Epithelial cell of proximal tubule (primary cell): ENCODE results near the gene SLC27A6. TPM values are rescaled to one million over a fixed set of nuclear protein-coding genes. Genes with fewer than 3 reads are reported as not detected.
"Not testable (repeated sequence)": the region's sequence is repeated elsewhere in the genome, so short reads cannot be mapped to it uniquely, and the experiment has no call there.

ENCODE experiments used
- DNase-seq: peaks from one replicate; pipeline ENCODE4 v3.0.0-alpha.2; 2011; ENCODE audit warnings: low read depth
- H3K4me3 ChIP-seq: 2 replicates; pipeline ENCODE4 v1.5.1; 2011; ENCODE audit warnings: low read depth, mild to moderate bottlenecking, low read length
- CTCF ChIP-seq: conservative IDR thresholded peaks from 2 replicates; pipeline ENCODE4 v1.5.1; 2012; ENCODE audit warnings: low read depth, mild to moderate bottlenecking, low read length
- total RNA-seq: library from RNA; depleted of rRNA; stranded (reverse); fragments of >200 nt; gene quantifications from 2 replicates; pipeline ENCODE4 v1.2.3, GENCODE V29; 2015

The SLC27A6 gene
- 0.80 TPM in 1 of 2 replicates, not detected in the other for total RNA-seq

GRCh38 chr5:128965011-128965637 lies at the start of gene SLC27A6:
TSS of gene SLC27A6 (plus strand) at chr5:128965488. CDS start at chr5:128966138, 650 bp downstream.
- no peak for TF ChIP-seq CTCF
- H3K4me3 ChIP-seq: peak within 1 kb of the TSS; percentile 21
- DNase-seq: no peak

- no peak for DNase-seq
- TF ChIP-seq CTCF: no peak
- no peak overlapping the region for H3K4me3 ChIP-seq
Measured at GRCh38 chr5:128919542-128919941, 45.7 kb upstream of the SLC27A6 start.

- no peak overlapping the region for H3K4me3 ChIP-seq
- DNase-seq: peak; percentile 52
- no peak for TF ChIP-seq CTCF
Measured at GRCh38 chr5:128920345-128921215, 44.7 kb upstream of the SLC27A6 start.

- TF ChIP-seq CTCF: no peak
- H3K4me3 ChIP-seq: no peak overlapping the region
Measured at GRCh38 chr5:128924299-128924698, 41.0 kb upstream of the SLC27A6 start.

GRCh38 chr5:128925973-128926372 lies 39.3 kb upstream of the SLC27A6 start:
- H3K4me3 ChIP-seq: no peak overlapping the region
- no peak for TF ChIP-seq CTCF
- no peak for DNase-seq

More at GRCh38 chr5:128924299-128924698, 41.0 kb upstream of the SLC27A6 start:
- no peak for DNase-seq

GRCh38 chr5:128927644-128928043 lies 37.6 kb upstream of the SLC27A6 start:
- no peak for TF ChIP-seq CTCF
- no peak overlapping the region for H3K4me3 ChIP-seq
- no peak for DNase-seq

- not testable (repeated sequence) for H3K4me3 ChIP-seq, DNase-seq
Measured at GRCh38 chr5:128932232-128932631, 33.1 kb upstream of the SLC27A6 start.

- H3K4me3 ChIP-seq, DNase-seq: not testable (repeated sequence)
Measured at GRCh38 chr5:128943100-128943499, 22.2 kb upstream of the SLC27A6 start.
